Heart left ventricle (tissue), 13 donors: Measurements from ENCODE around the gene C20orf204.

ENCODE experiments used
- CTCF ChIP-seq, 12 donors: fragments of 200-600 bp; sonication (generic) in 4 of 12; IDR thresholded peaks; one replicate each; pipeline versions ENCODE4 v1.5.0 to v1.8.0; 2018 to 2022; ENCODE audit warnings: antibody characterized with exemption in 12 of 12, mild to moderate bottlenecking in 5 of 12
- POLR2A ChIP-seq, 2 donors: fragments of 450-650 bp; IDR thresholded peaks; one replicate each; pipeline ENCODE4 v1.6.1; 2017; ENCODE audit warnings: antibody characterized with exemption in 2 of 2, mild to moderate bottlenecking in 2 of 2, moderate library complexity in 2 of 2
- donor health status: ischemic (EF 13 %, LVEDD 7.1; RV severe dilation, severe dysfunction).
- donor health status: DM: no; HTN: yes; CAD: no.
- donor health status: DM: no; HTN: no; CAD: no.
- donor health status: ischemic (EF 25% LVEDD 6.9; RV normal size, moderate dysfunction).
- donor health status: ischemic (EF 25% LVEDD 5.7; RV mildly dilated, moderate dysfunction).
- donor health status: ischemic (EF 35%, LVEDD 5.7; RV mildly dilated, moderate dysfunction).
- donor health status: nonischemic (EF 11% LVEDD 7.7; RV severe dilation, severe dysfunction).
- donor health status: DM: yes; HTN: yes; CAD: no.
- donor health status: PGD.
- donor health status: ischemic (EF 29% LVEDD 5.4; RV normal size, mild dysfunction).
- donor health status: nonischemic (EF 23%, LVEDD 6.1; RV moderate dilation, normal function).

- TF ChIP-seq CTCF (IDR thresholded peaks at IDR 0.05), result no peak
- TF ChIP-seq POLR2A (IDR thresholded peaks at IDR 0.05), result no peak
These were observed 7.8 kb downstream of the C20orf204 start for GRCh38 chr20:64043768-64044167.
